WI38 (cell line): ENCODE data around the gene MYO5C.

Experiments
- H3K4me3 ChIP-seq: 2 replicates; pipeline ENCODE4 v1.5.1; 2011; ENCODE audit warnings: low read depth, mild to moderate bottlenecking, control low read depth, low read length
- TF ChIP-seq, protein P1 (sequence below): IDR thresholded peaks from 2 replicates; pipeline ENCODE4 v1.5.1; 2012; ENCODE audit warnings: low read depth, mild to moderate bottlenecking, control low read depth, low read length

The MYO5C gene

GRCh38 chr15:52254391-52254790, 41.2 kb downstream of the MYO5C start:
- no peak overlapping the region for H3K4me3 ChIP-seq
- TF ChIP-seq, protein P1, sequence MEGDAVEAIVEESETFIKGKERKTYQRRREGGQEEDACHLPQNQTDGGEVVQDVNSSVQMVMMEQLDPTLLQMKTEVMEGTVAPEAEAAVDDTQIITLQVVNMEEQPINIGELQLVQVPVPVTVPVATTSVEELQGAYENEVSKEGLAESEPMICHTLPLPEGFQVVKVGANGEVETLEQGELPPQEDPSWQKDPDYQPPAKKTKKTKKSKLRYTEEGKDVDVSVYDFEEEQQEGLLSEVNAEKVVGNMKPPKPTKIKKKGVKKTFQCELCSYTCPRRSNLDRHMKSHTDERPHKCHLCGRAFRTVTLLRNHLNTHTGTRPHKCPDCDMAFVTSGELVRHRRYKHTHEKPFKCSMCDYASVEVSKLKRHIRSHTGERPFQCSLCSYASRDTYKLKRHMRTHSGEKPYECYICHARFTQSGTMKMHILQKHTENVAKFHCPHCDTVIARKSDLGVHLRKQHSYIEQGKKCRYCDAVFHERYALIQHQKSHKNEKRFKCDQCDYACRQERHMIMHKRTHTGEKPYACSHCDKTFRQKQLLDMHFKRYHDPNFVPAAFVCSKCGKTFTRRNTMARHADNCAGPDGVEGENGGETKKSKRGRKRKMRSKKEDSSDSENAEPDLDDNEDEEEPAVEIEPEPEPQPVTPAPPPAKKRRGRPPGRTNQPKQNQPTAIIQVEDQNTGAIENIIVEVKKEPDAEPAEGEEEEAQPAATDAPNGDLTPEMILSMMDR = no peak

- H3K4me3 ChIP-seq = no peak overlapping the region
- TF ChIP-seq, protein P1 = no peak
These were observed 42.8 kb downstream of the MYO5C start for GRCh38 chr15:52252781-52253180.

DNA sequence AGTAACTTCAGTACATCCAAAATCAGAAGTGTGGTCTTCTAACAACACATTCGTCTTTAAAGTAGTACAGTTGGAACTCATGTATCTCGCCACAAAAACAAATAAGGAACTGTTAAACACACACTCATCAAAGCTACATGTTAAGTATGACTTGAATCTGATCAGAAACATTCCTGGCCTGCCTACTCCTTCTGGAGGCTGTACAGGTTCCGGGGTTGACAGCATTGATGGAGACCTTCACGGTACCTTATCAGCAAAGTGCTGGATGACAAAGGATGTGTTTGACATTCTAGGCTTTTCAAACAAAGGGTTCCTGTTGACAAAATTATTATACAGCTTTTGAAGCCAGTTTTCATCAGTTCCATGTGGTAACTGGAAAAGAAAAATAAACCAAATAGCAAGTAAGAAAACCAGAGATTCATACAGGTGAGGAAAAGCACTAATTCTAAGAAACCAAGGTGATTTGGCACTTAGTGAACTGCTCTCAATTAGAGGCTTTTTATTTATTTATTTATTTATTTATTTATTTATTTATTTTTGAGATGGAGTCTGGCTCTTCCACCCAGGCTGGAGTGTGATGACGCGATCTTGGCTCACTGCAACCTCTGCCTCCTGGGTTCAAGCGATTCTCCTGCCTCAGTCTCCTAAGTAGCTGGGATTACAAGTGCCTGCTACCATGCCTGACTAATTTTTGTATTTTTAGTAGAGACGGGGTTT, 44.3 kb downstream of the MYO5C start:
- H3K4me3 ChIP-seq = no peak overlapping the region
- TF ChIP-seq, protein P1 = no peak

DNA sequence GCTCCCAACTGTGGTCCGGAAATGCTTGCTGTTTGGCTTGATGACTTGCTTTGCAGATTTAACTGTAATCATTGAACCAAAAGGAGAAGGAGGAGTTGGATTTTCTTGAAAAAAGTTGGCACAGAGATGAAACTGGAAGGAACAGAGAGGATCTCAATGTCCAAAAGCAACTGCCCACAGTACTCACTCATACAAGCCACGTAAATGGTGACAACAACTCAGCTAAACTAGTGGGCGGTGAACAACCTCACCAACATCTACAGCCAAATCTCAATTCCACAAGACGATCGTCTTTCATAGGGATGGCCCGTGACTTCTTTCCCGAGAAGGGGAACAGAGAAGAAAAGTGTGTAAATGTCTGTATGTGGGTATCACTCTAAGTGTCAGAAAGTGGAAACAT, 48.1 kb downstream of the MYO5C start:
- TF ChIP-seq, protein P1 = no peak
- H3K4me3 ChIP-seq = no peak overlapping the region

DNA sequence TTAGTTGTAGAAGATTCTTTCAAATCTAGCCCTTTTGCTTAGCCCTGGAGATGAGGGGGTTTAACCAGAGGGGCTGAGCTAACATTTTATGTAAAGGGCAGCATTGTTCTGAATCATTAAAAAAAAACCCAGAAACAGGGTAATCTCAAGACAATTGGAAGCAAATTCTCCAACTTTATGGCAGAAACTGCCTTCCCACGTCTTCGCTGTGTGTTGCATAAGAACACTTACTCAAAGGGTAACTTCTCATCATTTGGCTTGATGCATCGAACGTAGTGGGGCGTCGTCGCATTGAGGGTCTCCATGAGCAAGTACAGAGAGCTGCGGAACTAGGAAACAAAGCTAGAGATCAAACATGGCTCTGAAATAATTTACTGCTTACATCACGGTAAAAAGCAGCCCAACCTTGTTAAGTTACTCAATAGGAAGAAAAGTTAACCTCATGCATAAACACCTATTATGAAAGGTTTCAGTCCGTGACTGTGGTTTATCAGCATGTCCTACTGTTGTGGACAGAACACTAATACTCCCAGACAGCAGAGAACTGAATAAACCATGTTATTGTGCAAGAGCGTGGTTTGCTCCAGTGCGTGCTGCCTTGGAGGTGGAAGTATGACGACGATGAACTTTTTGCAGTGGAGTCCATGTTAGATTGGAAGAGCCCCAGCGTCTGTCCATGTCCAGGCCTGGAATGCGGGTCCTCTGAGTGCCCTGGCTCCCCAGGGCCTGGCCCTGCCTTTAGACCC, 48.7 kb downstream of the MYO5C start:
- no peak overlapping the region for H3K4me3 ChIP-seq
- TF ChIP-seq, protein P1 = no peak

DNA sequence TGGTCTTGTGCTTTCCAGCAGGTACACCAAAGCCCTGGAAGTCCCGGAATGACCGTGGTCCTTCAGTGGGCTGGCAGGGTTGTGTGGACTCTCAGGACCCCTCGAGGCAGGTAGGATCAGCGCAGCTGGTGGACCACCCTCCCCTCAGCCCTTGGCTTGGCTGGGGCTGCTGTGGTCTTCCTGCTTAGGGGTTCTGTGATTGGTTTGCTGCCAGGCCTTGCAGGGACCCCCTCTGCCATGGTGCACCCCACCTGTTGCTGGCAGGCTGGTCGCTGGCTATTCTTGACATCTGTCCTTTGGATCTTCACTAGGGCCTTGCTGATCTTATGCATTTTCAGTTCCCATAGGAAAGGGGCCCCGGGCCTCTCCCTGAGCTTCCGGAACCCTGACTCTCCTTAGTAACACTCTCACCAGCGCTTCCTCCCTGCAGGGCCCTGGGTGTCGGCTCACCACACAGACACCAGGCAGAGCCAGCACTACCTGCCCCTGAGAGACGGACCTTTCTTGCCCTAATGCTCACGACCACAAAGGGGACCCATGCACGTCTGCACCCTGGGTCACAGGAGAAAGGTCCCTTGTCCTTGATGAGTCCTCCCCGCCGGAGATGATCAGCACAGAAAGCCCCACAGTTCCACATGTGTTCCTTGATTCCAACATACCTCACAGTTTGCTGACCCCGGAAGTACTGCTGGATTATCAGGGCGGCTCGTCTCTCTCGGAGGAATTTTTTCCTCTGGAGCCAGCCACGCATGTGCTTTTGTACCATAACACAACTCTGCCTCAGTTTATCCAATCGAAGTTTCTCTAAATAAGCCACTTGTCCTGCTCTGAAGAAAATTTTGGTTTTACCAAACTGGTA, 51.7 kb downstream of the MYO5C start:
- no peak overlapping the region for H3K4me3 ChIP-seq
- TF ChIP-seq, protein P1 = no peak

GRCh38 chr15:52243286-52243685, 52.3 kb downstream of the MYO5C start:
- H3K4me3 ChIP-seq = no peak overlapping the region
- TF ChIP-seq, protein P1 = no peak
